GM12873 (cell line): ENCODE results near the gene ADAMTSL1.

Experiments
- CTCF ChIP-seq: IDR thresholded peaks from 2 replicates; pipeline ENCODE4 v1.5.1; 2012; ENCODE audit warnings: low read depth, mild to moderate bottlenecking, moderate library complexity, low read length, control low read depth; ENCODE audit not compliant: insufficient read depth; ENCODE audit errors: missing control alignments

ADAMTSL1 gene

GRCh38 chr9:18708429-18708828, 234.5 kb downstream of the ADAMTSL1 start:
- TF ChIP-seq CTCF, result no peak

- no peak for TF ChIP-seq CTCF
Observed at GRCh38 chr9:18710065-18710464, 236.1 kb downstream of the ADAMTSL1 start.

GRCh38 chr9:18717759-18718158, 243.8 kb downstream of the ADAMTSL1 start:
- TF ChIP-seq CTCF, result no peak

- no peak for TF ChIP-seq CTCF
Observed at GRCh38 chr9:18718393-18718792, 244.4 kb downstream of the ADAMTSL1 start.

- no peak for TF ChIP-seq CTCF
Observed at GRCh38 chr9:18718932-18719331, 245.0 kb downstream of the ADAMTSL1 start.

GRCh38 chr9:18720691-18721090, 246.7 kb downstream of the ADAMTSL1 start:
- no peak for TF ChIP-seq CTCF

GRCh38 chr9:18721267-18721994, 247.5 kb downstream of the ADAMTSL1 start:
- no peak for TF ChIP-seq CTCF
